Adrenal gland (tissue), 12 donors: Measurements from ENCODE around the gene ELP1. TPM values are rescaled to one million over a fixed set of nuclear protein-coding genes. Genes with fewer than 3 reads are reported as not detected.
"Not testable (repeated sequence)": the region's sequence is repeated elsewhere in the genome, so short reads cannot be mapped to it uniquely, and the experiment has no call there.

ENCODE experiments used
- DNase-seq, 7 donors: peaks; one replicate each; pipeline ENCODE4 v3.0.0-alpha.2; 2019 to 2020
- H3K27ac ChIP-seq, 5 donors: fragments of 200-600 bp; sonication (generic) in 4 of 5; 1 replicate in 3 of 5; 2 replicates in 2 of 5; pipeline versions ENCODE4 v1.5.1 to v1.8.0; 2016 to 2020; ENCODE audit warnings: mild to moderate bottlenecking in 1 of 5
- H3K27me3 ChIP-seq: fragments of 200-600 bp; 2 replicates; pipeline ENCODE4 v1.8.0; 2021
- H3K36me3 ChIP-seq, 2 donors: fragments of 200-600 bp; replicated peaks in 1 of 2; 1 replicate in 1 of 2; 2 replicates in 1 of 2; pipeline versions ENCODE4 v1.5.1 to v1.8.0; 2018 to 2022
- H3K4me1 ChIP-seq, 2 donors: fragments of 200-600 bp; replicated peaks in 1 of 2; 1 replicate in 1 of 2; 2 replicates in 1 of 2; pipeline versions ENCODE4 v1.5.1 to v1.8.0; 2018 to 2021
- H3K4me3 ChIP-seq, 4 donors: fragments of 200-600 bp; sonication (generic) in 3 of 4; one replicate each; pipeline ENCODE4 v1.5.1; 2016 to 2018
- H3K9me3 ChIP-seq, 3 donors: fragments of 200-600 bp; sonication (generic) in 1 of 3; replicated peaks in 1 of 3; 1 replicate in 2 of 3; 2 replicates in 1 of 3; pipeline versions ENCODE4 v1.5.1 to v1.8.0; 2016 to 2021
- CTCF ChIP-seq, 6 experiments: fragments of 450-650 bp in 4 of 6; fragments of 200-600 bp in 2 of 6; sonication (generic) in 1 of 6; IDR thresholded peaks; 1 replicate in 5 of 6; 2 replicates in 1 of 6; pipeline versions ENCODE4 v1.5.1 to v1.8.0; 2016 to 2021; ENCODE audit warnings: antibody characterized with exemption in 6 of 6, mild to moderate bottlenecking in 2 of 6, moderate library complexity in 1 of 6
- POLR2A ChIP-seq, 2 donors: fragments of 450-650 bp; IDR thresholded peaks; one replicate each; pipeline ENCODE4 v1.6.1; 2017; ENCODE audit warnings: antibody characterized with exemption in 2 of 2, mild to moderate bottlenecking in 2 of 2, moderate library complexity in 1 of 2
- WGBS, 4 donors: extraction: QIAGEN DNeasy Blood & Tissue Kit in 2 of 4; methylation state at CpG; one replicate each; pipeline versions ENCODE4 v1.1.5 to v1.1.7; 2013 to 2017; 5-methylcytosine and 5-hydroxymethylcytosine counted together
- intact Hi-C, 2 donors: fragments of 100-400 bp; cut with DNase I; formaldehyde crosslinking; loops; one replicate each; pipeline versions ENCODE4 v1.14.1 to v1.15.0; 2022 to 2023
- polyA plus RNA-seq, 3 donors: library from polyadenylated mRNA; stranded (reverse); fragments of 200-250 nt in 2 of 3; fragments of 350-450 nt in 1 of 3; fragmentation: Illumina TruSeq in 1 of 3; extraction: RNeasy Lipid Tissue Mini Kit (QIAGEN cat#74804) in 1 of 3; gene quantifications; one replicate each; pipeline ENCODE4 v1.2.3, GENCODE V29; 2013 to 2014
- total RNA-seq, 9 donors: library from RNA; depleted of rRNA in 4 of 9; stranded (reverse); fragments of >200 nt in 4 of 9; fragments of 120-200 nt in 1 of 9; fragmentation: NEBNext Ultra II Directional in 1 of 9; extraction: Animal tissue kit (Norgen Biotek cat#: 25700) in 1 of 9; gene quantifications; one replicate each; pipeline versions ENCODE4 v1.1.0 to v1.2.4, GENCODE V29; 2013 to 2023
- donor health status: healthy with polysubstance abuse.
- donor health status: Bipolar disorder and iron deficiency.
- donor health status: DM: yes; HTN: yes; CAD: no.
- donor health status: DM: no; HTN: no; CAD: no.
- donor health status: DM: no; HTN: no; CAD: no.
- donor health status: DM: yes; HTN: yes; CAD: no.

Gene ELP1
- total and polyA plus RNA-seq, 12 donors = 54.3 to 768 (median 147) TPM

- intact Hi-C loops = no loop called here
- Histone ChIP-seq H3K4me3 (no peak overlapping the region), H3K27me3 (no peaks in the 10 kb centered on the region), H3K36me3 (peaks cover 0 to 49% of the 10 kb centered on the region in 2 donors), H3K27ac (no peak overlapping the region), H3K9me3 (no peaks in the 10 kb centered on the region), H3K4me1 (peaks cover 4 to 21% of the 10 kb centered on the region in 2 donors)
- no peak for TF ChIP-seq POLR2A (IDR thresholded peaks at IDR 0.05)
- no peak for TF ChIP-seq CTCF (IDR thresholded peaks at IDR 0.05)
- no peak for DNase-seq
- WGBS, 4 donors = 84 to 93% (median 89%) methylated on average over 2 of the region's 2 CpGs
Observed at GRCh38 chr9:108928386-108928785, 5.5 kb downstream of the ELP1 start.

- TF ChIP-seq POLR2A (IDR thresholded peaks at IDR 0.05) (no peak), CTCF (IDR thresholded peaks at IDR 0.05) (no peak)
- intact Hi-C loops = no loop called here
- H3K9me3 ChIP-seq = no peaks in the 10 kb centered on the region
- no peaks in the 10 kb centered on the region for H3K4me1 ChIP-seq
- no peak overlapping the region for H3K4me3 ChIP-seq
- no peak for DNase-seq
- H3K27ac ChIP-seq = no peak overlapping the region
- H3K27me3 ChIP-seq = no peaks in the 10 kb centered on the region
- peaks cover 0 to 82% of the 10 kb centered on the region in 2 donors for H3K36me3 ChIP-seq
Observed at GRCh38 chr9:108924466-108924865, 9.5 kb downstream of the ELP1 start.

- TF ChIP-seq CTCF (IDR thresholded peaks at IDR 0.05) (no peak), POLR2A (IDR thresholded peaks at IDR 0.05) (no peak)
- intact Hi-C loops = no loop called here
- 88 to 93% (median 90%) methylated on average over 1 of the region's 1 CpG for WGBS, 4 donors
- Histone ChIP-seq H3K4me3 (no peak overlapping the region), H3K9me3 (no peaks in the 10 kb centered on the region), H3K27ac (no peak overlapping the region), H3K36me3 (peaks cover 0 to 90% of the 10 kb centered on the region in 2 donors), H3K27me3 (no peaks in the 10 kb centered on the region), H3K4me1 (no peaks in the 10 kb centered on the region)
- no peak for DNase-seq
Observed at GRCh38 chr9:108921200-108921599, 12.7 kb downstream of the ELP1 start.

- H3K4me3 ChIP-seq, H3K4me1 ChIP-seq, H3K27ac ChIP-seq, intact Hi-C loops, H3K27me3 ChIP-seq, H3K9me3 ChIP-seq, DNase-seq: not testable (repeated sequence)
- H3K36me3 ChIP-seq = peaks cover 0 to 90% of the 10 kb centered on the region in 2 donors
- 91 to 100% (median 96%) methylated on average over 1 of the region's 1 CpG for WGBS, 4 donors
Observed at GRCh38 chr9:108920401-108920800, 13.5 kb downstream of the ELP1 start.

- DNase-seq = no peak
- no peaks in the 10 kb centered on the region for H3K27me3 ChIP-seq
- H3K4me1 ChIP-seq = no peaks in the 10 kb centered on the region
- H3K36me3 ChIP-seq = peaks cover 0 to 90% of the 10 kb centered on the region in 2 donors
- no peak for TF ChIP-seq CTCF (IDR thresholded peaks at IDR 0.05)
- TF ChIP-seq POLR2A (IDR thresholded peaks at IDR 0.05) = no peak
- no peaks in the 10 kb centered on the region for H3K9me3 ChIP-seq
- 86 to 93% (median 91%) methylated on average over 6 of the region's 6 CpGs for WGBS, 4 donors
- intact Hi-C loops = no loop called here
- no peak overlapping the region for H3K27ac ChIP-seq
- H3K4me3 ChIP-seq = no peak overlapping the region
Observed at GRCh38 chr9:108919517-108919916, 14.4 kb downstream of the ELP1 start.
